ENCODE data around the gene TUBD1. TPM values are rescaled to one million over a fixed set of nuclear protein-coding genes. Genes with fewer than 3 reads are reported as not detected.

TUBD1 gene
- total and polyA plus RNA-seq, 2 of the 13 experiments (the other 11 are each of a cell fraction or from before 2014, with no cell fraction given): 18.2 to 25.9 TPM

- TF ChIP-seq ZNF646 (CRISPR knock-in tag; IDR thresholded peaks at IDR 0.05) (0 out of 2 replicates have a peak, but pooled peaks have one; percentile 45), DDIT3 (CRISPR knock-in tag; IDR thresholded peaks at IDR 0.05) (no peak; the same call in 1 of the 2 replicates), ZBTB3 (CRISPR knock-in tag; IDR thresholded peaks at IDR 0.05; ENCODE audit: borderline replicate concordance, low read depth) (peak; percentile 87), THYN1 (CRISPR knock-in tag; IDR thresholded peaks at IDR 0.05; ENCODE audit: borderline replicate concordance, low read depth) (no peak), RXRA (CRISPR knock-in tag; IDR thresholded peaks at IDR 0.05) (peak; percentile 58), HNF4G (IDR thresholded peaks at IDR 0.05; ENCODE audit: borderline replicate concordance, low read depth, low read length) (no peak), HNF4G (CRISPR knock-in tag; IDR thresholded peaks at IDR 0.05; ENCODE audit: borderline replicate concordance, low read depth) (no peak; the same call in 1 of the 2 replicates), MTA3 (CRISPR knock-in tag; IDR thresholded peaks at IDR 0.05) (no peak), IKZF4 (CRISPR knock-in tag; IDR thresholded peaks at IDR 0.05; ENCODE audit: borderline replicate concordance, low read depth, not compliant biosample characterization) (peak; percentile 64), ZSCAN12 (CRISPR knock-in tag; IDR thresholded peaks at IDR 0.05) (peak; percentile 16), ZNF329 (CRISPR knock-in tag; IDR thresholded peaks at IDR 0.05; ENCODE audit: low read depth) (0 out of 2 replicates have a peak, but pooled peaks have one; percentile 35), SALL1 (CRISPR knock-in tag; IDR thresholded peaks at IDR 0.05) (peak; percentile 81), BATF2 (CRISPR knock-in tag; IDR thresholded peaks at IDR 0.05) (peak; percentile 62; the same call in 1 of the 2 replicates), JUNB (CRISPR knock-in tag; IDR thresholded peaks at IDR 0.05; ENCODE audit: borderline replicate concordance) (peak; percentile 77; the same call in 1 of the 2 replicates), NFRKB (IDR thresholded peaks at IDR 0.05) (no peak), ZBTB1 (CRISPR knock-in tag; IDR thresholded peaks at IDR 0.05; ENCODE audit: borderline replicate concordance) (no peak), MLX (CRISPR knock-in tag; IDR thresholded peaks at IDR 0.05) (no peak), DNMT3B (CRISPR knock-in tag; conservative IDR thresholded peaks at IDR 0.05) (peak; percentile 64; the same call in 1 of the 2 replicates), MAFF (IDR thresholded peaks at IDR 0.05; ENCODE audit: low read depth, low read length) (no peak), TEAD3 (CRISPR knock-in tag; optimal IDR thresholded peaks at IDR 0.05; ENCODE audit: borderline replicate concordance) (peak; percentile 69), ZNF589 (CRISPR knock-in tag; conservative IDR thresholded peaks at IDR 0.05) (peak; percentile 31)
Measured at GRCh38 chr17:59842901-59843652, 49.7 kb downstream of the TUBD1 start (continued).
